SK-N-SH (cell line): Measurements from ENCODE around the gene KCNIP4. TPM values are rescaled to one million over a fixed set of nuclear protein-coding genes. Genes with fewer than 3 reads are reported as not detected.

ENCODE experiments used
- CTCF ChIA-PET: fragments of 300-600, 350-600 bp; formaldehyde crosslinking; extraction: SDS; loops from one replicate; lab custom pipeline; 2021; lab: Yijun Ruan, JAX
- POLR2A ChIA-PET: fragments of 350-600 bp; sonication (Branson Sonifier 250); formaldehyde crosslinking; extraction: SDS; loops from one replicate; lab custom pipeline; 2020; ENCODE audit warnings: antibody characterized with exemption, inconsistent platforms; lab: Yijun Ruan, JAX
- DNase-seq: peaks from one replicate; pipeline ENCODE4 v3.0.0; 2012
- H2AFZ ChIP-seq: fragments of 200-600 bp; sonication (generic); 2 replicates; pipeline ENCODE4 v1.8.1; 2016; ENCODE audit warnings: antibody characterized with exemption, mild to moderate bottlenecking, low read depth
- H3F3A ChIP-seq: fragments of 200-600 bp; sonication (generic); replicated peaks from 2 replicates; pipeline ENCODE3; 2016; ENCODE audit warnings: antibody characterized with exemption, mild to moderate bottlenecking; ENCODE audit not compliant: insufficient read depth
- H3K27ac ChIP-seq, 2 experiments: fragments of 200-500 bp in 1 of 2; fragments of 200-600 bp in 1 of 2; sonication (Bioruptor generic) in 1 of 2; sonication (generic), shearing (Covaris generic) in 1 of 2; 2 replicates each; pipeline versions ENCODE4 v1.5.1 to v1.6.1; 2014 to 2016; ENCODE audit warnings: low read depth in 2 of 2, inconsistent platforms in 1 of 2, low read length in 1 of 2, mild to moderate bottlenecking in 1 of 2, mixed read lengths in 1 of 2
- H3K27me3 ChIP-seq: fragments of 200-600 bp; sonication (generic), shearing (Covaris generic); 2 replicates; pipeline ENCODE4 v1.6.1; 2016; ENCODE audit warnings: mixed run types; ENCODE audit not compliant: insufficient read depth
- H3K36me3 ChIP-seq, 2 experiments: fragments of 200-500 bp in 1 of 2; fragments of 200-600 bp in 1 of 2; sonication (Bioruptor generic) in 1 of 2; sonication (generic) in 1 of 2; replicated peaks in 1 of 2; 2 replicates each; pipeline versions ENCODE3 to v1.5.1; 2014 to 2016; ENCODE audit warnings: low read length in 1 of 2, mild to moderate bottlenecking in 1 of 2; ENCODE audit not compliant: insufficient read depth in 2 of 2, control insufficient read depth in 1 of 2
- H3K4me1 ChIP-seq, 2 experiments: fragments of 200-500 bp in 1 of 2; fragments of 200-600 bp in 1 of 2; sonication (Bioruptor generic) in 1 of 2; sonication (generic), shearing (Covaris generic) in 1 of 2; 2 replicates each; pipeline versions ENCODE4 v1.5.1 to v1.6.1; 2014 to 2016; ENCODE audit warnings: low read depth in 1 of 2, low read length in 1 of 2, mixed run types in 1 of 2; ENCODE audit not compliant: insufficient read depth in 2 of 2, control insufficient read depth in 1 of 2
- H3K4me2 ChIP-seq: fragments of 200-600 bp; sonication (generic), shearing (Covaris generic); 2 replicates; pipeline ENCODE4 v1.6.1; 2017; ENCODE audit warnings: mixed run types
- H3K4me3 ChIP-seq, 2 experiments: fragments of 200-500 bp in 1 of 2; fragments of 200-600 bp in 1 of 2; sonication (Bioruptor generic) in 1 of 2; sonication (generic), shearing (Covaris generic) in 1 of 2; 2 replicates each; pipeline versions ENCODE4 v1.5.1 to v1.8.1; 2014 to 2016; ENCODE audit warnings: low read depth in 2 of 2, inconsistent platforms in 1 of 2, low read length in 1 of 2, mild to moderate bottlenecking in 1 of 2, mixed read lengths in 1 of 2, moderate library complexity in 1 of 2
- H3K79me2 ChIP-seq: fragments of 200-600 bp; sonication (generic); 2 replicates; pipeline ENCODE4 v1.8.1; 2017; ENCODE audit warnings: mild to moderate bottlenecking; ENCODE audit not compliant: insufficient read depth
- H3K9ac ChIP-seq: fragments of 200-600 bp; sonication (generic); 2 replicates; pipeline ENCODE4 v1.6.1; 2017; ENCODE audit warnings: mixed run types
- H3K9me2 ChIP-seq: fragments of 200-600 bp; sonication (generic); 2 replicates; pipeline ENCODE4 v1.6.1; 2017; ENCODE audit warnings: mixed run types
- H3K9me3 ChIP-seq: fragments of 200-600 bp; sonication (generic); 2 replicates; pipeline ENCODE4 v1.6.1; 2017; ENCODE audit warnings: mixed run types, mild to moderate bottlenecking, moderate library complexity
- H4K20me1 ChIP-seq: fragments of 200-600 bp; sonication (generic); 2 replicates; pipeline ENCODE4 v1.6.1; 2017; ENCODE audit warnings: mild to moderate bottlenecking, mixed run types; ENCODE audit not compliant: insufficient read depth
- CHD2 ChIP-seq: fragments of 150-350 bp; IDR thresholded peaks from 2 replicates; pipeline ENCODE4 v1.6.1; 2018; ENCODE audit warnings: low read length; ENCODE audit not compliant: partially characterized antibody
- ELF1 ChIP-seq: IDR thresholded peaks from 2 replicates; pipeline ENCODE4 v1.4.0; 2012
- EZH2phosphoT487 ChIP-seq: fragments of 200-600 bp; sonication (generic); IDR thresholded peaks from 2 replicates; pipeline ENCODE4 v1.6.1; 2017; ENCODE audit warnings: low read depth, mixed run types, mild to moderate bottlenecking, antibody characterized with exemption, moderate library complexity, borderline replicate concordance
- GABPA ChIP-seq: IDR thresholded peaks from 2 replicates; pipeline ENCODE4 v1.4.0; 2012; ENCODE audit warnings: low read depth, mild to moderate bottlenecking
- IRF3 ChIP-seq: fragments of 150-350 bp; IDR thresholded peaks from 2 replicates; pipeline ENCODE4 v1.6.1; 2016; ENCODE audit warnings: mild to moderate bottlenecking, low read depth, low read length
- MAX ChIP-seq: IDR thresholded peaks from 2 replicates; pipeline ENCODE4 v1.4.0; 2012; ENCODE audit warnings: low read depth
- MEF2A ChIP-seq: IDR thresholded peaks from 2 replicates; pipeline ENCODE4 v1.4.0; 2012; ENCODE audit warnings: low read depth, borderline replicate concordance
- NFIC ChIP-seq: IDR thresholded peaks from 2 replicates; pipeline ENCODE4 v1.4.0; 2012; ENCODE audit warnings: borderline replicate concordance
- POLR2AphosphoS5 ChIP-seq: IDR thresholded peaks from 2 replicates; pipeline ENCODE4 v1.6.1; 2012; ENCODE audit warnings: low read depth, low read length
- RCOR1 ChIP-seq: fragments of 150-350 bp; IDR thresholded peaks from 2 replicates; pipeline ENCODE4 v1.6.1; 2017; ENCODE audit warnings: antibody characterized with exemption, low read length
- REST ChIP-seq: IDR thresholded peaks from 2 replicates; pipeline ENCODE4 v1.6.1; 2012; ENCODE audit warnings: mild to moderate bottlenecking, low read depth, low read length, moderate library complexity
- TAF1 ChIP-seq: IDR thresholded peaks from 2 replicates; pipeline ENCODE4 v1.6.1; 2012; ENCODE audit warnings: low read depth, mild to moderate bottlenecking, low read length, moderate library complexity, borderline replicate concordance
- USF2 ChIP-seq: fragments of 150-350 bp; IDR thresholded peaks from 2 replicates; pipeline ENCODE4 v1.6.1; 2017; ENCODE audit warnings: antibody characterized with exemption, low read length, low read depth, borderline replicate concordance
- WGBS: methylation state at CpG from one replicate; pipeline ENCODE4 v1.1.6; 2017; ENCODE audit warnings: low lambda C conversion rate; 5-methylcytosine and 5-hydroxymethylcytosine counted together
- polyA plus RNA-seq, 3 experiments: library from polyadenylated mRNA; depleted of rRNA; stranded (reverse); fragments of >200 nt; gene quantifications; 2 replicates each; pipeline ENCODE4 v1.2.3, GENCODE V29; 2012

KCNIP4 gene
- polyA plus RNA-seq, 1 of the 3 experiments (the other 2 are of a cell fraction): 0.18 TPM

- TF ChIP-seq USF2 (no peak), CHD2 (no peak)
Measured at GRCh38 chr4:21177092-21177491, 771.5 kb downstream of the KCNIP4 start (continued).

GRCh38 chr4:21167711-21168110, 780.9 kb downstream of the KCNIP4 start:
- H3K4me1 ChIP-seq: no peaks in the 10 kb centered on the region
- H3K9me3 ChIP-seq: no peaks in the 10 kb centered on the region
- ChIA-PET CTCF (interaction anchor here (1.4 kb wide), 1 partner anchor 394 kb away, joined by 7 read pairs; no protein-coding TSS in a partner anchor), POLR2A (no interaction called here)
- H3K4me3 ChIP-seq: no peak overlapping the region
- H3K9me2 ChIP-seq: no peaks in the 10 kb centered on the region
- H3K9ac ChIP-seq: no peak overlapping the region
- H2AFZ ChIP-seq: no peak overlapping the region
- no peak for TF ChIP-seq MEF2A
- no peak for TF ChIP-seq POLR2AphosphoS5
- no peak for TF ChIP-seq MAX
- TF ChIP-seq TAF1: no peak
- TF ChIP-seq ELF1: no peak
- no peak for TF ChIP-seq EZH2phosphoT487
- TF ChIP-seq CHD2: no peak
- no peak for TF ChIP-seq RCOR1
- no peak overlapping the region for H3K4me2 ChIP-seq
- no peaks in the 10 kb centered on the region for H3F3A ChIP-seq
- H3K79me2 ChIP-seq: no peaks in the 10 kb centered on the region
- no peaks in the 10 kb centered on the region for H3K27me3 ChIP-seq
- H3K27ac ChIP-seq: no peak overlapping the region
- no peaks in the 10 kb centered on the region for H4K20me1 ChIP-seq
- DNase-seq: no peak
- WGBS: 3% methylated on average over 1 of the region's 1 CpG
- H3K36me3 ChIP-seq: no peaks in the 10 kb centered on the region

- Histone ChIP-seq H3K9me2 (no peaks in the 10 kb centered on the region), H3K9me3 (no peaks in the 10 kb centered on the region), H3K4me2 (no peak overlapping the region), H3K27ac (no peak overlapping the region), H3K4me1 (no peaks in the 10 kb centered on the region), H3K79me2 (no peaks in the 10 kb centered on the region), H3F3A (no peaks in the 10 kb centered on the region), H3K27me3 (no peaks in the 10 kb centered on the region), H2AFZ (no peak overlapping the region), H4K20me1 (no peaks in the 10 kb centered on the region), H3K4me3 (no peak overlapping the region), H3K9ac (no peak overlapping the region), H3K36me3 (no peaks in the 10 kb centered on the region)
- no peak for DNase-seq
- CTCF ChIA-PET: interaction anchor here (1.0 to 1.4 kb wide), 2 partner anchors 16 to 382 kb away, joined by 3 to 6 read pairs; no protein-coding TSS in a partner anchor
- 23% methylated on average over 4 of the region's 4 CpGs for WGBS
- POLR2A ChIA-PET: no interaction called here
- TF ChIP-seq GABPA: no peak
- TF ChIP-seq NFIC: no peak
- no peak for TF ChIP-seq REST
- TF ChIP-seq IRF3: no peak
Measured at GRCh38 chr4:21155367-21155766, 793.2 kb downstream of the KCNIP4 start.
